Gastrocnemius medialis (tissue), 4 donors: ENCODE data around the gene KCNQ5.

Experiments used
- CTCF ChIP-seq, 5 experiments: fragments of 450-650 bp in 3 of 5; fragments of 200-600 bp in 2 of 5; sonication (generic) in 2 of 5; IDR thresholded peaks in 4 of 5; conservative IDR thresholded peaks in 1 of 5; 1 replicate in 4 of 5; 2 replicates in 1 of 5; pipeline ENCODE4 v1.5.1; 2016 to 2019; ENCODE audit warnings: antibody characterized with exemption in 5 of 5, mild to moderate bottlenecking in 3 of 5, moderate library complexity in 3 of 5
- POLR2A ChIP-seq, 2 donors: fragments of 450-650 bp; IDR thresholded peaks; one replicate each; pipeline ENCODE4 v1.6.1; 2017; ENCODE audit warnings: antibody characterized with exemption in 2 of 2, mild to moderate bottlenecking in 2 of 2, moderate library complexity in 2 of 2

GRCh38 chr6:72740135-72740534 is 118.3 kb downstream of the KCNQ5 start:
- TF ChIP-seq POLR2A (IDR thresholded peaks at IDR 0.05) (no peak), CTCF (IDR thresholded peaks at IDR 0.05 in 4 of 5, conservative IDR thresholded peaks at IDR 0.05 in 1 of 5) (no peak)
